GM18868 (cell line): ENCODE measurements around the gene POFUT1.
"Not testable (repeated sequence)": the region's sequence is repeated elsewhere in the genome, so short reads cannot be mapped to it uniquely, and the experiment has no call there.

Source experiments
- ATAC-seq: cut with Tn5 transposase; IDR thresholded peaks from one replicate; pipeline ENCODE4 v1.9.1; 2021; ENCODE audit warnings: mild to moderate bottlenecking, moderate library complexity; ENCODE audit not compliant: unreplicated experiment

The POFUT1 gene

GRCh38 chr20:32232326-32232886 is 24.7 kb downstream of the POFUT1 start:
- ATAC-seq: peak; percentile 39

- no peak for ATAC-seq
These were observed 25.6 kb downstream of the POFUT1 start for GRCh38 chr20:32233286-32233685.

GRCh38 chr20:32234135-32234808 is 26.6 kb downstream of the POFUT1 start:
- ATAC-seq: no peak

GRCh38 chr20:32235331-32236047 is 27.8 kb downstream of the POFUT1 start:
- ATAC-seq: no peak

- no peak for ATAC-seq
These were observed 28.4 kb downstream of the POFUT1 start for GRCh38 chr20:32236048-32236533.

GRCh38 chr20:32236819-32237218 is 29.1 kb downstream of the POFUT1 start:
- ATAC-seq: no peak

- ATAC-seq: no peak
These were observed 29.7 kb downstream of the POFUT1 start for GRCh38 chr20:32237419-32237818.

GRCh38 chr20:32238483-32239425 is 31.1 kb downstream of the POFUT1 start:
- no peak for ATAC-seq

GRCh38 chr20:32240205-32240604 is 32.5 kb downstream of the POFUT1 start:
- no peak for ATAC-seq

GRCh38 chr20:32241807-32242206 is 34.1 kb downstream of the POFUT1 start:
- no peak for ATAC-seq

- no peak for ATAC-seq
These were observed 36.6 kb downstream of the POFUT1 start for GRCh38 chr20:32244150-32244823.

GRCh38 chr20:32244959-32245358 is 37.3 kb downstream of the POFUT1 start:
- no peak for ATAC-seq

- not testable (repeated sequence) for ATAC-seq
These were observed 38.5 kb downstream of the POFUT1 start for GRCh38 chr20:32246208-32246607.

- ATAC-seq: no peak
These were observed 40.4 kb downstream of the POFUT1 start for GRCh38 chr20:32248043-32248442.

- ATAC-seq: no peak
These were observed 41.5 kb downstream of the POFUT1 start for GRCh38 chr20:32249030-32249738.

- no peak for ATAC-seq
These were observed 43.8 kb downstream of the POFUT1 start for GRCh38 chr20:32251470-32251869.

- no peak for ATAC-seq
These were observed 44.5 kb downstream of the POFUT1 start for GRCh38 chr20:32252189-32252588.

GRCh38 chr20:32260973-32261372 is 53.3 kb downstream of the POFUT1 start:
- not testable (repeated sequence) for ATAC-seq

- ATAC-seq: no peak
These were observed 54.0 kb downstream of the POFUT1 start for GRCh38 chr20:32261644-32262043.
